ENCODE data around the gene VWDE. TPM values are rescaled to one million over a fixed set of nuclear protein-coding genes. Genes with fewer than 3 reads are reported as not detected.
"Not testable (repeated sequence)": the region's sequence is repeated elsewhere in the genome, so short reads cannot be mapped to it uniquely, and the experiment has no call there.

VWDE gene
- 0.07 TPM in 1 of 2 replicates, not detected in the other for total RNA-seq

DNA sequence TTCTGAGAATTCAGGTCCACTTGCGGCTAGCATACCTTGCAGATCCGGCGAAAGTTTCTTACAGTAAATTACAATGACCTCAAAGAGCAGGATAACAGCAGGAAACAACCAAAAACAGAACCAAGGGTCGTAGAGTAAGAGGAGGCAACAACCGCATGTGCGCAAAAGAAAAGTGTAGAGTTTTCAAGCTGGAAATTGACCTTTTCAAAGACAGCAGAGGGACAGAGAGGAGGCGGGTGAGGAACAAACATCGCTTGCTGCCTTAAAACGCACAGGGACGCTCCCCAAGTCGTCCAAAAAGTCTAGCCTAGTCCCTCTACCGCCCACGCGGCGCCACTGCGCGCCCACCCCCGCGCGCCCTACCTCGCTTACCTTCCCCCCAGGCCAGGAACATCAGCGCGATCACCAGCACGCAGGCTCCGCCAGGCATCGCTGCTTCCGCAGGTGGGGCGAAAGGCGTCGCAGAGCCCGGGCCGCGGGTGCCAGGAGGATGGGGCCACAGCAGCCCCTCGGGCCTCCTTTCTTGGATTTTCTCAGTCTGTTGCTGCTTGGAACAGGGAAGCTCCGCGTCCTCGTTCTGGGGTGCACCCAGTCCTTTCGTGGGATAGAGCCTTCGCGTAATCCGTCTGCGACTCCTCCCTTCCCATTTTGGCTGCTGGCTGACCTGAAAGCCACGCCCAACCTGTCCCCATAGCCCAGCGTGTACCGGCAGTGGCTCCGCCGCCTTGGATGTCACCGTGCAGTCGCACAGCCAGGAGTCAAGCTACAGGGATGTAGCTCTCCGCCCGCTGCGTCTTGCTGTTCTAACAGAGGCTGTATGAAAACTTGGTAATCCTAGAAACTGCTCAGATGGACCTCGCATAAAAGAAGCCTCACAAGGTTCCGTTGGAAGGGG lies at the start of gene VWDE:
Gene VWDE (minus strand): TSS at position 579 of the 895 bp plus-strand sequence. CDS start 149 bp downstream, at position 430.
- DNase-seq (ENCODE audit: low read depth, low spot score): no peak

DNA sequence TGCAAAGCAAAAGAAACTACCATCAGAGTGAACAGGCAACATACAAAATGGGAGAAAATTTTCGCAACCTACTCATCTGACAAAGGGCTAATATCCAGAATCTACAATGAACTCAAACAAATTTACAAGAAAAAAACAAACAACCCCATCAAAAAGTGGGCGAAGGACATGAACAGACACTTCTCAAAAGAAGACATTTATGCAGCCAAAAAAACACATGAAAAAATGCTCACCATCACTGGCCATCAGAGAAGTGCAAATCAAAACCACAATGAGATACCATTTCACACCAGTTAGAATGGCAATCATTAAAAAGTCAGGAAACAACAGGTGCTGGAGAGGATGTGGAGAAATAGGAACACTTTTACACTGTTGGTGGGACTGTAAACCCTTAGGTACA lies 49.5 kb upstream of the VWDE start:
- DNase-seq (ENCODE audit: low read depth, low spot score): not testable (repeated sequence)

DNA sequence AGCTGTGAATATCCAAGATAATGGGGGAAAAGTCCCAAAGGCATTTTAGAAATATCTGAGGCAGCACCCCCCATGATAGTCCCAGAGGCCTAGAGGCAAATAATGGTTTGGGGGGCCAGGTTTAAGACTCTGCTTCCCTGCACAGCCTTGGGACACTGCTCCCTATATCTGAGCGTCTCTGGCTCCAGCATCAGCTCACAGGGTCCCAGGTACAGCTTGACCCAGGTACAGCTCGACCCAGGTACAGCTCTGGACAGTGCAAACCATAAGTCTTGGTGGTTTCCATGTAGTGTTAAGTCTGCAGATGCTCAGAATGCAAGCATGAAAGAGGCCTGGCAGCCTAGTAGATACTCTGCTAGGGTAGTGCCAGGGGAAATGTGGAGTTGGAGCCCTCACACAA lies 47.0 kb upstream of the VWDE start:
- no peak for DNase-seq (ENCODE audit: low read depth, low spot score)

DNA sequence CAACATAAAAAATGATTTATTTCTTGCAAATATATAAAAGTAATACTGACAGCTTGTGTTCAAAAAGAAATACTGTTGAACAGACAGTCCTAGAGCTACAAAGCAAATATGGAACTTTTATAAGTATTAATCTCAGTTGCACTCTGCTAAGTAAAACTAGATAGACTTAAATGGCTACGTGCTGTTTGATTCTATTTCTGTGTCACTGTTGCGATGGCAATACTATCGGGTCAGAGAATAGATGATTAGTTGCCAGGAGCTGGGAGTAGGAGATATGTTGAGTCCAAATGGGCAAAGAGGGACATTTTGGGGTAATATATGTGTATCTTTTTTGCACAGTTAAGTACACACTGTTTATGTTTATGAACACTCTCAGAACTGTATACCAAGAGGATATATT lies 41.1 kb upstream of the VWDE start:
- DNase-seq (ENCODE audit: low read depth, low spot score): no peak

DNA sequence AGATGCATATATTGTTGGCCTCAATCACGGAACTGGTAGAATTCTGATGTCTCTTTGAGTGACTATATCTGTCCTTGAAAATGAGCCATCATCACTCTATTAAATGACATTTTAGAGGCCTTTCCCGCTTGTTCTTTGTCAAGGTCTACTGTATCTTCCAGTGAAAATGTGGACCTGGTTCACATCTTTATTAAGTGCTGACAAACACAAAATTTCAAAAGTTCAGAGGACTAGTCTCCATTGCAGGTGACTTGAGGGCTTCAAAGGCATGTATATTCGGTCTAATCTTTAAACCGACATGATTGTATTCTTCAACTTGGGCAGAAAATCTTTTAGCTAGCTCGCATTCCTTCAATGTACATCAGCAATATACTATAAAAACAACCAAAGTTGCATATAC lies 36.6 kb upstream of the VWDE start:
- no peak for DNase-seq (ENCODE audit: low read depth, low spot score)

DNA sequence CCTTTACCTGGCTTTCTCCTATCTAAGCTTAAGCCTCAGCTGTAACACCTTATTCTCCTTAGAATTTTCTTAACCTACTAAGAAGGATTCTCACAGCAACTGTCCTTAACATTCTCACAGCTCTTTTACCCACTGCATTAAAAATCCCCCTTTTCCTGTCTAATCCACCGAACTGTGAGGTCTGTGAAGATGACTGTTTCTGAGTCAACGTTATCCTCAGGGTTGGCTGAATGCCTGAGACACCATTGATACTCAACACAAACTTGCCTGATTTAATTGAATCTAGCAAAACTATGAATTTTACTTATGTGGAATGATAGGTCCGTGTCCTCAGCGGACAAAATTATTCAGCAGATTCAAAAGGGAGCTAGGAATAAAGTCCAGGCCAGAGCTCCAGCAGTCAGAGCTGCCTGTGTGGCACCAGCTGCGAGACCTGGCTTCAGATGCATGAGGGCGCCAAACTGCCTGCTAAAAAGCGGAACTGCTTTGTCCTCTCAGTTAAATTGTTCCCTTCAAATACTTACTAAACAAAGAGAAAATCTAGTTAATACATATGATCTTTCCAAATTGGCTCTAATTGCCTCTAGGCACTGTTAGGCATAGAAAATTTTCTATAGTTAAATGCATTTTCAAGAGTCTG lies 33.4 kb upstream of the VWDE start:
- no peak for DNase-seq (ENCODE audit: low read depth, low spot score)

DNA sequence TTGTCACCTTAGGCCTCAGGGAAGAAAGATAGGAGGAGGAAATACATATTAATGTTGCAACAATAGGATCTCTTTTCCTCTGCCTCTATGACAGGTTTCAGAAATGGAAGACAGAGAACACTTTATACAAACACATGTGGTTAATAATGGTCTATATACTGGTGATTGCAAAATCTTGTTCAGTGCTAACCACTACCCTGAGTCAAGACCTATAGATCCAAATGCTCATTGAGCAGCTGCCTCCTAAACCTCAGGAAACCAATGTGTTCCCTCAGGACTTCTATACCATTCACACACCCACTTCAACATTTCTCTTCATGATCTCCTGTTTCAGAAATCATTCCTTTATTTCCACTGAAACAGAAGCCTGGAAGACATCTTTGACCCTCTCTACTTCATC lies 32.5 kb upstream of the VWDE start:
- no peak for DNase-seq (ENCODE audit: low read depth, low spot score)

DNA sequence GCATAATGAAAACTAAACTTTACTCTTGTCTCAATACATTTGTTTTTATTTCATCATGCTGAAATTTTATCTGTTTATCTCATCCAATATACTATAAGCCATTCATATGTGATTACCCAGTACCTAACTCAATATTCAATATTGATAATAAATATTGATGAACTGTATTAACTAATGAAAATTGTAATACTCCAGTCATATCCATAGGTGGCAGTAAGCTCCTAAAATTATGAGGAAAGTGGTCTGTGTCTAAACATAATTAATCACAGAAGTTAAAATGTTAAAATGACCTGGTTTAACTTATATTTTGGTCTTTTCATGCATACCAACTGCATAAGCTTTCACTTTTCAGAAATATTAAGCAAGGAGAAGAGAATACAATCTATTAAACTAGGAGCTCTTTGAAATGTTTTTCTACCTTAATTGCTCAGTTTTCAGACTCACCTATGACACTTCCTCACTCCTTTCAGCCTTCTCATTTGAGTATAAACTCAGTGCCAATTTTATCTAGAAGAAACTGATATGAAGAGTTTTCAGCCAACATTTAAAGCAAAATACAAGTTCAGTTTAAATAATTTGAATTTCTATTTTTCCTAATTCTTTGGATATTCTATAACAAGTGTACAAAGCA lies 30.5 kb upstream of the VWDE start:
- no peak for DNase-seq (ENCODE audit: low read depth, low spot score)

DNA sequence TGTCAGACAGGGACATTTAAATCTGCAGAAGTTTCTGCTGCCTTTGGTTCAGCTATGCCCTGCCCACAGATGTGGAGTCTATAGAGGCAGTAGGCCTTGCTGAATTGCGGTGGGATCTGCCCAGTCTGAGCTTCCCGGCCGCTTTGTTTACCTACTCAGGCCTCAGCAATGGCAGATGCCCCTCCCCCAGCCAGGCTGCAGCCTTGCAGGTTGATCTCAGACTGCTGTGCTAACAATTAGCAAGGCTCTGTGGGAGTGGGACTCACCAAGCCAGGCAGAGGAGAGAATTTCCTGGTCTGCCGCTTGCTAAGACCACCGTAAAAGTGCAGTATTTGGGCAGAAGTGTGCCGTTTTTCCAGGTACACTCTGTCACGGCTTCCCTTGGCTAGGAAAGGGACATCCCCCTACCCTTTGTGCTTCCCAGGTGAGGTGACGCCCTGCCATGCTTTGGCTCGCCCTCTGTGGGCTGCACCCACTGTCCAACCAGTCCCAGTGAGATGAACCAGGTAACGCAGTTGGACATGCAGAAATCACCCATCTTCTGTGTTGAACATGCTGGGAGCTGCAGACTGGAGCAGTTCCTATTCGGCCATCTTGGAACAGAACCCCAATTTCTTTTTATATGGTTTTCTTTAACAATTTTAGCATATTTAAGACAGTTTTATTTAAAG lies 28.4 kb upstream of the VWDE start:
- no peak for DNase-seq (ENCODE audit: low read depth, low spot score)

DNA sequence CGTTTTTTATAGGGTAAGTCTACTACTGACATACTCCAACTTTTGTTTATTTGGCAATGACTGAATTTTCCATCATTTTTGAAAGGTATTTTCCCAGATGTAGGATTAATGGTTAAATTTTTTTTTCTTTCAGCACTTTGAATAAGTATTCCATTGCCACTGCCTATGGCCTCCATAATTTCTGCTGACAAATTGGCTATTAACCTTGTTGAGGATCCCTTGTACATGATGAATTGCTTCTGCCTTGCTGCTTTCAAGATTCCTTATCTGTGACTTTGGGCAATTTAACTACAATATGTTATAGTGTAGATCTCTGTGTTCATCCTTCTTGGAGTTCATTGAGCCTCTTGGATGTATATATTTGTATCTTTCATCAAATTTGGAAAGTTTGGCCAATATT lies 21.6 kb upstream of the VWDE start:
- no peak for DNase-seq (ENCODE audit: low read depth, low spot score)

DNA sequence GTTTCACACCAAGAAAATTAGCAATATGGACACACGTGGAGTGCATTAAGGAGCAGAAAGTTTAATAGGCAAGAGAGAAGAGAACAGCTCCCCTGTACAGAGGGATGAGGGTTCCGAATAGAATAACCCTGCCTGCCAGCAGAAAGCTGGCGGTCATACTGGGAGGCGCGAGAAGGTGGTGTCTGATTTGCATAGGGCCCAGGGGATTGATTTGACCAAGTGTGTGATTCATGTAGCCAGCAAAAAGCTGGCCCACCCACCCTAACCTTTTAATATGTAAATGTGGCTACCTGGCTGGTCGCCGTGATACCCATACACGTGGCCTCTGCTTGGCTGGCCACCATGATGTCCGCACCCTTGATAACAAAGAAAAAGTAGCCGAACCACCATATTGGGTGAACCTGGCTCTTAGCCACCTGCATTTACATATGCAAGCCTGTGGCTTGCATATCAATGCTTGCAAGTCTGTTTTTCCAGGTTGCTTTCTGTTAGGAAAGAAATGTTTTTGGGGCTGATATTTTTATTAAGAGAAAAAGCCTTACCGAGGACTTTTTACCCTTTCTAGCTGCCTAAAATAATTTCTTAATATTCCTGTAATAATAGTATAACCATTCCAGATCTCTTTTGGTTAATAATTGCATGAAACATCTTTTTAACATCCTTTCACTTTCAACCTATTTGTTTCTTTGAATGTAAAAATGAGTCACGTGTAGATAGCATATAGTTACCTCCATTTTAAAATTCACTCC lies 20.5 kb upstream of the VWDE start:
- DNase-seq (ENCODE audit: low read depth, low spot score): no peak

DNA sequence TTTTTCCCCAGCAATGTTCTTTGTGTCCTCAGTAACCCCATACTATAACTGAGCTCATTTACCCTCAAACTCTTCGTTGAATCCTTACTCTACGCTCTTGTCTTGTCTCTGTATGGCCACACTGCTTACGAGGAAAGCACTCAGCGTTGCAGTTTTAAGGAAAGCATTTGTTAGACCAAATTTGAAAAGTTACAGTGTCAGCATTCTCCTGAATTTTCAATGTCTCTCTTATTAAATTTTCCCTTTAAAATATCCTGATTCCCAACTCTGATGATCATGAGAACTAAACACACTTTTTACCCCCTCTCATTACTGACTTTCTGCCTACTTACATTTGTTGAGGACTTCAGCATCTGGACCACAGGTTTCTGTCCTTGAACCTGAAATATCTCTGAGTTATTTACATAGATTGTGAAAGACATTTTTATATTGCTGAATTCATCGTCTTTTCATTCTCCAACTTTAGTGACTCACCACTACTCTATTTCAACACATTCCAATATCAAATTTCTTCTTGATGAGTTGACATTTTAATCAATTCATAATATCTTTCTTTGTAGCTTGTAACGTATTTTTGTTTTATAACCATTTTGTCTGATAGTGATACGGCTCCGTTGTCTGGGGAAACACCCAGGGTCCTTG lies 19.8 kb upstream of the VWDE start:
- no peak for DNase-seq (ENCODE audit: low read depth, low spot score)

DNA sequence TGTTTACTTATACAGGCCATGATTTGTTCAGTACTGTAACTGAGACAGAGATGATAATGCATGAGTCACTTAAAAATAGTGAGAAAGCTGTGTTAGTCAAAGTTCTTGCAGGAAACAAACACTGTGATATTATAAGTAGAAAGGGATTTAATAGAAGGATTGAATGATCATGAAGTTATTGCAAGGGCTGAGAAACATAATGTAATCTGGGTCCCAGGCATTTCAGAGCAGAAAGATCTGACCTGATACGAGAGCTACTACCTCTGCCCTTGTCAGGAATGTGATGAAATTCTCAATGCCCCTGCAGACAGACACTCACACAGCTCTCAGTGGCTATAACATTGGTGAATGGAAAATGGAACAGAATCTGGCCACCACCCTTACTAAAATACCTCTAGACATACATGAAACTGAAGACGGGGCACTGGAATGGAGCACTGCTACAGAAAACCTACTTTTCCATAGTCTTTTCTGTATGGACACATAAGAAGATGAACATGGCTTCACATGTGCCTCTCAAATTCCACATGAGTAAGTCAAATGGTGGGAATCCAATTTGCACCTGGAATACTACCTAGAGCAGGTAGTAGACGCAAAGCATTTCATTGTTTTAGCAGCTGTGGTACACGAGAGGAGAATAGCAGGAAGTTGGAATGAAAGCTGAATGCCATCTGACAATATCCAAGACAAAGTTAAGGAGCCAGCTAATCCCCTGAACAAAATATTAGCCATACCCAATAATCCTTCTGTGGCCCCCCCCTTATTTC lies 19.1 kb upstream of the VWDE start:
- no peak for DNase-seq (ENCODE audit: low read depth, low spot score)

DNA sequence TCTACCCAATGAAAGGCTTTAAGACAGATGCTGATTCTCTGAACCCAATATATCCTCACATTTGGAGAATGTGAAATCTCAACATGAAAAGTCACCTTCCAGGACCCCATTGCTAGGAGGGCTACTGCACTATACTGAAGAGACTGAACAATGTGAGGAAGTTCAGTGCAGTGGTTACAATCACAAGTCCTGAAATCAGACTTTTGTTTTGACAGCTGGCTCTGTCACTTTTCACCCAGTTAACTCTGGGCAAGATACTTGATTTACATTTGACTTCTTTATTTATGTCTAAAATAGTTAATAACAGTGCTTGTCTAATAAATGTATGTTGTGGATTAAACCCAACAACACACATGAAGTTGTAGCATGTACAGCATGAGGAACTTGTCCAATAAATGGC lies 14.8 kb upstream of the VWDE start:
- DNase-seq (ENCODE audit: low read depth, low spot score): no peak

DNA sequence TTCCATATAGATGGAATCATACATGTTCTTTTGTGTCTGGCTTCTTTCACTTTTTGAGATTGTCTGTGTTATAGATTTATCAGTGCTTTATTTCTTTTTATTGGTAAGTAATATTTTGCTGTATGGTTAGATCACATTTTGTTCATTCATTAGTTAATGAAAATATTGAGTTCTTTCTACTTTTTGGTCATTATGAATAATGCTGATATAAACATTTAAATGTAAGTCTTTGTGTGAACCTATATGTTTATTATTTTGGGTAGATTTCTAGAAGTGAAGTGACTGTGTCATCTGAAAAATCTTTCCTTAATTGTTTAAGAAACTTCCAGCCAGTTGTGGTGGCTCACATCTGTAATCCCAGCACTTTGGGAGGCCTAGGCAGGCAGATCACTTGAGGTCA lies 11.4 kb upstream of the VWDE start:
- DNase-seq (ENCODE audit: low read depth, low spot score): no peak

DNA sequence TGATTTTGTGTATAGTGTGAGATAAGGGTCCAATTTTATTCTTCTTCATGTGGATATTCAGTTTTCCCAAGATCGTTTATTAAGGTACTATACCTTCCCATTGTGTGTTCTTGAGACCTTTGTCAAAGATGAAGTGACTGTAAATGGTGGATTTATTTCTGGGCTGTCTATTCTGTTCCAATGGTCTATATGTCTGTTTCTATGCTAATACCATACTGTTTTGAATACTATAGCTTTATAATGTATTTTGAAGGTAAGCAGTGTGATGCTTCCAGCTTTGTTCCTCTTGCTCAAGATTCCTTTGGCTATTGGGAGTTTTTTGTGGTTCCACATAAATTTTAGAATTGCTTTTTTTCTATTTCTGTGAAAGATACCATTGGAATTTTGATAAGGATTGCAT lies 8.7 kb upstream of the VWDE start:
- DNase-seq (ENCODE audit: low read depth, low spot score): no peak

DNA sequence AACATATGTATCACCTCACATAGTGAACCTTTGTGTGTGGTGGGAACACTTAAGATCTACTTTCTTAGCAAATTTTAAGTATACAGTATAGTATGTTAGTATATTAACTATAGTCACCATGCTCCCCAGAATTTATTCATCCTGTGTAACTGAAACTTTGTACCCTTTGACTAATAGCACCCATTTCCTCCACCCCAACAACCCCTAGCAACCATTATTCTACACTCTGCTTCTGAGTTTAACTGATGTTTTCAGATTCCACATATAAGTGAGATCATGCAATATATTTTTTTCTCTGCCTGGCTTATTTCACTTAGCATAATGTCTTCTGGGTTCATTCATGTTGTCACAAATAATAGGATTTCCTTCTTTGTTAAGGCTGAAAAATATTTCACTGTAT lies 6.9 kb upstream of the VWDE start:
- DNase-seq (ENCODE audit: low read depth, low spot score): no peak

DNA sequence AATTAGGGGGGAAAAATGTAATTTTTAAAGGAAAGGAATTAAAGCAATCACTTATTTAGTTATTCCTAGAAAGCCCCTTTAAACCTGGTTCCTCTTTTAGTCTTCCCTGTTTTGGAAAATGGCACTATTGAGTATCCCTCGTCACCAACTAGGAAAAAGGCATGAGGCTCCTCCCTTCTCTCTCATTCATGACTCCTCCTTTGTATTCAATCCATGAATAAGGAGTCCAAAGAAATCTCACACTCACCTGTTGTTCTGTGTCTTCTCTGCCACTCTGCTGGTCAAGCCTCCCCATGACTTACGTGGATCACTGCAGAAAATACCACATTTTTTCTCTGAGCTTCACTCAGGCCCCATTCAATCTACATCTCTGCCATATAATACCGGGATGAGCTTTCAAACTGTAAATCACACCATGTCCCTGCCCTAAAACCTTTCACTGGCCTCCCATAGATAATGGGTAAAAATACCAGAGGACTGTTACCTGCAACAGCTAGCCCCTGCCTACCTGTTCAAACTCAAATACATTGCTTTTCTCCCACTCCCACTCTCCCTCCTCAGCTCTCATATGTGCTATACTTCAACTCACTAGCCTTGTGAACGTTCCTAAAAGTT lies 5.5 kb upstream of the VWDE start:
- no peak for DNase-seq (ENCODE audit: low read depth, low spot score)

DNA sequence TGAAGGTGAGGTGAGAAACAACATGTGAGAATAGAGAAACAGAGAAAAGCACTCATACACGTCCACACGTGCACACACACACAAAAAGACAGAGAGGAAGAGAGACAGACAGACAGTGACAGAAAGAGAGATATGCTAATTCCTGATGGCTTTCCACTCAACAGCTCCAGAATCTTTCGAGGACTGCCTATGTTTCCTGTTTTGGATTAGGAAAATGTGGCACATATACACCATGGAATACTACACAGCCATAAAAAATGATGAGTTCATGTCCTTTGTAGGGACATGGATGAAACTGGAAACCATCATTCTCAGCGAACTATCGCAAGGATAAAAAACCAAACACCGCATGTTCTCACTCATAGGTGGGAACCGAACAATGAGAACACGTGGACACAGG lies 4.0 kb upstream of the VWDE start:
- DNase-seq (ENCODE audit: low read depth, low spot score): not testable (repeated sequence)

DNA sequence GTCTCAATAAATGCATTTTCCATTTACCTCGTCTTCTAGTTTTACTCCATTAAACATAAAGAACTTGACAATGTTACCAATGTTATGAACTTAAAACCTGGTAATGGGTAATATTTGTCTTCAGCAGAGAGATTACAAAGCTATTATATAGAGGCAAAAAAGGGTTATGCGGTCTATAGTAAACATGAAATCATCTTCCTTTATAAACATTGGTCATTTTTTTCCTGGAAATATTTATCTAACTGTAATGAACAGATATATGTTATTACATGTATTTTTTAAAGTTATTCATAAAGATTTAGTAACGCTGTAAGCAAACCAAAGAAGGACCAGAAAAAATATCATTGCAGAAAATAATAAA lies 1.3 kb downstream of the VWDE start:
- no peak for DNase-seq (ENCODE audit: low read depth, low spot score)

All from pulmonary artery endothelial cell (primary cell).